Caco-2 (cell line): ENCODE data around the gene MSRB1. TPM values are rescaled to one million over a fixed set of nuclear protein-coding genes. Genes with fewer than 3 reads are reported as not detected.

Experiments used
- BruUV-seq: library from RNA; stranded (reverse); fragments of 400-500 nt; replicated peaks from 2 replicates; lab custom pipeline; 2021; lab: Mats Ljungman, UMichigan
- CTCF ChIA-PET: fragments of 300-600 bp; sonication (Branson Sonifier 250); formaldehyde crosslinking; loops from one replicate; lab custom pipeline; 2022; ENCODE audit warnings: antibody characterized with exemption; lab: Charles Lee
- POLR2A ChIA-PET: fragments of 300-600 bp; sonication (Branson Sonifier 250); formaldehyde crosslinking; loops from one replicate; lab custom pipeline; 2022; ENCODE audit warnings: antibody characterized with exemption; lab: Charles Lee
- DNase-seq, 2 experiments: peaks; one replicate each; pipeline versions ENCODE4 v3.0.0 to v3.0.0-alpha.2; 2020 to 2022
- H3K27me3 ChIP-seq: replicated peaks from 2 replicates; pipeline ENCODE4 v1.6.0; 2011; ENCODE audit warnings: low read length; ENCODE audit not compliant: control insufficient read depth, insufficient read depth
- H3K36me3 ChIP-seq: 2 replicates; pipeline ENCODE4 v1.5.1; 2011; ENCODE audit warnings: low read length; ENCODE audit not compliant: control insufficient read depth, insufficient read depth
- H3K4me1 ChIP-seq: fragments of 250-450 bp; sonication (Bioruptor Pico); 2 replicates; pipeline ENCODE4 v1.5.1; 2020; ENCODE audit warnings: mild to moderate bottlenecking
- H3K4me3 ChIP-seq: 2 replicates; pipeline ENCODE4 v1.5.1; 2011; ENCODE audit warnings: low read depth, mild to moderate bottlenecking, control low read depth, low read length
- H3K9me3 ChIP-seq: fragments of 250-450 bp; sonication (Bioruptor Pico); 2 replicates; pipeline ENCODE4 v1.5.1; 2020; ENCODE audit warnings: mild to moderate bottlenecking, moderate library complexity
- H3K27ac Mint-ChIP-seq: one replicate; pipeline ENCODE4 v1.8.0; 2022; ENCODE audit warnings: mixed read lengths; ENCODE audit not compliant: unreplicated experiment
- H3K27me3 Mint-ChIP-seq: one replicate; pipeline ENCODE4 v1.8.0; 2022; ENCODE audit warnings: mixed read lengths; ENCODE audit not compliant: insufficient read depth, unreplicated experiment
- H3K36me3 Mint-ChIP-seq: one replicate; pipeline ENCODE4 v1.8.0; 2022; ENCODE audit warnings: mild to moderate bottlenecking, mixed read lengths; ENCODE audit not compliant: insufficient read depth, unreplicated experiment
- H3K4me1 Mint-ChIP-seq: one replicate; pipeline ENCODE4 v1.8.0; 2022; ENCODE audit warnings: low read depth, mixed read lengths; ENCODE audit not compliant: unreplicated experiment
- H3K4me3 Mint-ChIP-seq: one replicate; pipeline ENCODE4 v1.8.0; 2022; ENCODE audit warnings: mild to moderate bottlenecking, moderate library complexity, mixed read lengths; ENCODE audit not compliant: unreplicated experiment
- H3K9me3 Mint-ChIP-seq: one replicate; pipeline ENCODE4 v1.8.0; 2022; ENCODE audit warnings: mixed read lengths; ENCODE audit not compliant: unreplicated experiment
- CTCF ChIP-seq, 2 experiments: fragments of 200-600 bp in 1 of 2; IDR thresholded peaks; 1 replicate in 1 of 2; 2 replicates in 1 of 2; pipeline versions ENCODE4 v1.5.1 to v1.8.0; 2011 to 2022; ENCODE audit warnings: antibody characterized with exemption in 1 of 2, control low read depth in 1 of 2, inconsistent platforms in 1 of 2, low read depth in 1 of 2, low read length in 1 of 2, mild to moderate bottlenecking in 1 of 2, moderate library complexity in 1 of 2; ENCODE audit not compliant: insufficient read depth in 1 of 2, severe bottlenecking in 1 of 2, unreplicated experiment in 1 of 2
- intact Hi-C: fragments of 100-400 bp; cut with micrococcal nuclease; formaldehyde crosslinking; loops from one replicate; pipeline ENCODE4 v1.10.0; 2022; ENCODE audit not compliant: unreplicated experiment
- total RNA-seq: library from RNA; stranded (reverse); gene quantifications from 2 replicates; pipeline ENCODE4 v1.2.3, GENCODE V29; 2022

MSRB1 gene
- total RNA-seq, 1 experiment from 2014 or later = 30.5 TPM

DNA sequence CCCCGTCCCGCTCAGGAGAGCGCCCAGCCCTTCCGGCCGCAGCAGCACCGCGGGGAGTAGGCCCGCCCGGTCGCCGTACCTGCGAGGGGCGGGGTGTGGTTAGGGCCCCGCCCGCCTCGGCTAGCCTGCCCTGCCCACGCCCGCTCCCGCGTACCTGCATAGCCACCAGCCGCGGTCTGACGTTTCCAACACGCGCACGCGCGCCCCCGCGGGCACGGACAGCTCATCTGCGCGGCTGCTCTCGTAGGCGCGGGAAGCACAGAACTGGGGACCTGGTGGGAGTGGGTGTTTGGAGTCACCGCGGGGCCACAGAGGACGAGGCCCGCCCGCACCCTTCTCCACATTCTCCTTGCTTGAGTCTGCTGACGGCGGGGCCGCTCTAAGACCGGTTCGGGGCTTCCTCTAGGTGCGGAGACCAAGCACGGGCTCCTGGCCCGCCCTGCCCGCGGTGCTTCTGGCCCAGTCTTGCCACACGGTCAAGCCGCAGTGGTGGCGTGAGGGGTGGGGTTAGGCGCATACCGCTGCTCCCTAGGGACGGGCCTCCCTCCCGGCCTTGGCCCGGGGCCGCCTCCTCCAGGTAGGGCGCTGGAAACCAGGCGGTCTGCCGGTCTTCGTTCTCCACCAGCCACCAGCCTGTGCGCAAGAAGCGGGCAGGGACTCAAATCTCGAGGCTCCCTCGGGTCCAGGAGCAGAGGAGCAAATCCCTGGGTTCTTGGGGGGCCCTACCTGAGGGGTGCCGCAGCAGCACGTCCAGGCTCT is 36.5 kb upstream of the MSRB1 start:
- CTCF ChIA-PET = interaction anchor here (0.6 kb wide), 1 partner anchor 15 kb away, joined by 6 read pairs; the partner anchor contains the start of gene RPS2
- no peak for DNase-seq
- no peak overlapping the region for H3K4me3 Mint-ChIP-seq

GRCh38 chr16:1978476-1979120 is 35.6 kb upstream of the MSRB1 start:
- POLR2A ChIA-PET = no interaction called here
- no peak overlapping the region for H3K4me3 Mint-ChIP-seq
- BruUV-seq = no TSS peak

More for the DNA sequence above, 36.5 kb upstream of the MSRB1 start:
- no peaks in the 10 kb centered on the region for H3K27me3 Mint-ChIP-seq
- H3K9me3 Mint-ChIP-seq = no peaks in the 10 kb centered on the region
- peaks cover 45% of the 10 kb centered on the region for H3K36me3 Mint-ChIP-seq
- no peak for TF ChIP-seq CTCF (IDR thresholded peaks at IDR 0.05; ENCODE audit: insufficient read depth in 1 of 2, low read depth in 1 of 2, low read length in 1 of 2, severe bottlenecking in 1 of 2, unreplicated experiment in 1 of 2)
- Histone ChIP-seq H3K4me3 (no peak overlapping the region), H3K9me3 (no peaks in the 10 kb centered on the region), H3K36me3 (no peaks in the 10 kb centered on the region; the same call in 1 of the 2 replicates), H3K4me1 (peaks cover 6% of the 10 kb centered on the region; the same call in 1 of the 2 replicates), H3K27me3 (no peaks in the 10 kb centered on the region)
- POLR2A ChIA-PET = no interaction called here
- no peak overlapping the region for H3K27ac Mint-ChIP-seq
- BruUV-seq = no TSS peak
- intact Hi-C loops = no loop called here
- peaks cover 7% of the 10 kb centered on the region for H3K4me1 Mint-ChIP-seq

More at GRCh38 chr16:1978476-1979120, 35.6 kb upstream of the MSRB1 start:
- Mint-ChIP-seq H3K9me3 (no peaks in the 10 kb centered on the region), H3K27ac (no peak overlapping the region), H3K27me3 (no peaks in the 10 kb centered on the region), H3K4me1 (peaks cover 7% of the 10 kb centered on the region), H3K36me3 (peaks cover 36% of the 10 kb centered on the region)
- no peak for DNase-seq
- Histone ChIP-seq H3K4me3 (no peak overlapping the region), H3K27me3 (no peaks in the 10 kb centered on the region), H3K36me3 (no peaks in the 10 kb centered on the region; the same call in 1 of the 2 replicates), H3K9me3 (no peaks in the 10 kb centered on the region), H3K4me1 (peaks cover 6% of the 10 kb centered on the region; the same call in 1 of the 2 replicates)
- intact Hi-C loops = no loop called here
- TF ChIP-seq CTCF (IDR thresholded peaks at IDR 0.05; ENCODE audit: insufficient read depth in 1 of 2, low read depth in 1 of 2, low read length in 1 of 2, severe bottlenecking in 1 of 2, unreplicated experiment in 1 of 2) = no peak
- CTCF ChIA-PET = no interaction called here
